Measurements from ENCODE around the gene THAP5.

GRCh38 chr7:108585843-108586242 lies 16.3 kb upstream of the THAP5 start:
- TF ChIP-seq EZH2 (IDR thresholded peaks at IDR 0.05) (no peak), POLR2AphosphoS5 (IDR thresholded peaks at IDR 0.05; ENCODE audit: borderline replicate concordance, low read depth, low read length) (no peak), FOXP2 (optimal IDR thresholded peaks at IDR 0.05; ENCODE audit: control extremely low read depth, extremely low read length, insufficient read depth) (no peak)

Measured in SK-N-MC (cell line).